HL-60 (cell line): ENCODE measurements around the gene TBL1XR1.

Experiments used
- POLR2AphosphoS5 ChIP-seq: IDR thresholded peaks from 2 replicates; pipeline ENCODE4 v1.6.1; 2012; ENCODE audit warnings: low read depth
- SPI1 ChIP-seq: IDR thresholded peaks from 2 replicates; pipeline ENCODE4 v1.6.1; 2012; ENCODE audit warnings: low read depth, mild to moderate bottlenecking, borderline replicate concordance
- TF ChIP-seq, protein P1 (sequence below): IDR thresholded peaks from one replicate; pipeline ENCODE4 v1.5.1; 2011; ENCODE audit warnings: low read length, control low read depth, inconsistent platforms; ENCODE audit not compliant: insufficient read depth
- TF ChIP-seq, protein P2 (sequence below): IDR thresholded peaks from 2 replicates; pipeline ENCODE4 v1.6.1; 2012; ENCODE audit warnings: low read depth; ENCODE audit not compliant: insufficient replicate concordance

DNA sequence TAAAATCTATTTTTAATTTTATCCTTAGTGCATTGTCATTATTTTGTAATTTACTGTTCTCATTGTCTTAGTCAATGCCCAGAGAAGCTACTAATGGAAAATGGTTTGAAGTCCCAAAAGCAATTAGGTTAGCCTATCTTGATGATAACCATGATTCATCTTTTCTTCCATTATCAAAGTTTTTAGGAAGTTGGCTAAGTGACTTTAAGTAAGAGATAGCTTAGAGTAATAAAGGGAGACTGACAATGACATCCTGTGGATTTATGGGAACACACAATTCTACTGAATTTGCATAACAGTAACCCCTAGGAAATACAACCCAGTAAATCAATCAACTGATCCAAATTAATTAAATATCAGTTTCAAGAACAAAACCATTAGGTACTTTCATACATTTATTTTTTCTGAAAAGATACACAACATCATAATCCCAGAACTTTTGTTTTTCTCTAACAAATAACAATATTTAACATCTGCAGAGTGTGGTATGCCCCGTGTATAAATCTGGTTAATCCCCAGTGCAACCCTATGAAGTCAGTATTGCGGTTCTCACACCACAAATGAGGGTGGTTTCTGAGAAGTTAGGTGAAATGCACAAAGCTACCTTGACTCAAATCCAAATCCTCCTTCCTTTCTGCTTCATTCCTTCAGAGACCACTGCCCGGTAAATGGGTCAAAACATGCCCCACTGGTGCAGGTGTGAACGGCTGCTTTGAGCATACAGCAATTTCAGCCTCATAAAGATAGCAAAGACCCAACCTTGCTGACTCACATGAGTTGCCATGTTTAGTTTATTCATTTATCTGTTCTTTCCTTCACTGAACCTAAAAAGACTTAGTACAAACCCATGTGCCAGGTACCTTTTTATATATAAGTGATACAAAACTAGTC, 202.1 kb downstream of the TBL1XR1 start:
- no peak for TF ChIP-seq SPI1
- TF ChIP-seq, protein P1, sequence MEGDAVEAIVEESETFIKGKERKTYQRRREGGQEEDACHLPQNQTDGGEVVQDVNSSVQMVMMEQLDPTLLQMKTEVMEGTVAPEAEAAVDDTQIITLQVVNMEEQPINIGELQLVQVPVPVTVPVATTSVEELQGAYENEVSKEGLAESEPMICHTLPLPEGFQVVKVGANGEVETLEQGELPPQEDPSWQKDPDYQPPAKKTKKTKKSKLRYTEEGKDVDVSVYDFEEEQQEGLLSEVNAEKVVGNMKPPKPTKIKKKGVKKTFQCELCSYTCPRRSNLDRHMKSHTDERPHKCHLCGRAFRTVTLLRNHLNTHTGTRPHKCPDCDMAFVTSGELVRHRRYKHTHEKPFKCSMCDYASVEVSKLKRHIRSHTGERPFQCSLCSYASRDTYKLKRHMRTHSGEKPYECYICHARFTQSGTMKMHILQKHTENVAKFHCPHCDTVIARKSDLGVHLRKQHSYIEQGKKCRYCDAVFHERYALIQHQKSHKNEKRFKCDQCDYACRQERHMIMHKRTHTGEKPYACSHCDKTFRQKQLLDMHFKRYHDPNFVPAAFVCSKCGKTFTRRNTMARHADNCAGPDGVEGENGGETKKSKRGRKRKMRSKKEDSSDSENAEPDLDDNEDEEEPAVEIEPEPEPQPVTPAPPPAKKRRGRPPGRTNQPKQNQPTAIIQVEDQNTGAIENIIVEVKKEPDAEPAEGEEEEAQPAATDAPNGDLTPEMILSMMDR: no peak
- TF ChIP-seq, protein P2, sequence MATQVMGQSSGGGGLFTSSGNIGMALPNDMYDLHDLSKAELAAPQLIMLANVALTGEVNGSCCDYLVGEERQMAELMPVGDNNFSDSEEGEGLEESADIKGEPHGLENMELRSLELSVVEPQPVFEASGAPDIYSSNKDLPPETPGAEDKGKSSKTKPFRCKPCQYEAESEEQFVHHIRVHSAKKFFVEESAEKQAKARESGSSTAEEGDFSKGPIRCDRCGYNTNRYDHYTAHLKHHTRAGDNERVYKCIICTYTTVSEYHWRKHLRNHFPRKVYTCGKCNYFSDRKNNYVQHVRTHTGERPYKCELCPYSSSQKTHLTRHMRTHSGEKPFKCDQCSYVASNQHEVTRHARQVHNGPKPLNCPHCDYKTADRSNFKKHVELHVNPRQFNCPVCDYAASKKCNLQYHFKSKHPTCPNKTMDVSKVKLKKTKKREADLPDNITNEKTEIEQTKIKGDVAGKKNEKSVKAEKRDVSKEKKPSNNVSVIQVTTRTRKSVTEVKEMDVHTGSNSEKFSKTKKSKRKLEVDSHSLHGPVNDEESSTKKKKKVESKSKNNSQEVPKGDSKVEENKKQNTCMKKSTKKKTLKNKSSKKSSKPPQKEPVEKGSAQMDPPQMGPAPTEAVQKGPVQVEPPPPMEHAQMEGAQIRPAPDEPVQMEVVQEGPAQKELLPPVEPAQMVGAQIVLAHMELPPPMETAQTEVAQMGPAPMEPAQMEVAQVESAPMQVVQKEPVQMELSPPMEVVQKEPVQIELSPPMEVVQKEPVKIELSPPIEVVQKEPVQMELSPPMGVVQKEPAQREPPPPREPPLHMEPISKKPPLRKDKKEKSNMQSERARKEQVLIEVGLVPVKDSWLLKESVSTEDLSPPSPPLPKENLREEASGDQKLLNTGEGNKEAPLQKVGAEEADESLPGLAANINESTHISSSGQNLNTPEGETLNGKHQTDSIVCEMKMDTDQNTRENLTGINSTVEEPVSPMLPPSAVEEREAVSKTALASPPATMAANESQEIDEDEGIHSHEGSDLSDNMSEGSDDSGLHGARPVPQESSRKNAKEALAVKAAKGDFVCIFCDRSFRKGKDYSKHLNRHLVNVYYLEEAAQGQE: no peak
- no peak for TF ChIP-seq POLR2AphosphoS5
